Fibroblast of villous mesenchyme (primary cell): ENCODE measurements around the gene NR2F1. TPM values are rescaled to one million over a fixed set of nuclear protein-coding genes. Genes with fewer than 3 reads are reported as not detected.

ENCODE experiments used
- DNase-seq: peaks from one replicate; pipeline ENCODE4 v3.0.0-alpha.2; 2010; ENCODE audit warnings: low read depth
- H3K4me3 ChIP-seq: 2 replicates; pipeline ENCODE4 v1.5.1; 2011; ENCODE audit warnings: low read depth, mild to moderate bottlenecking, low read length
- CTCF ChIP-seq: IDR thresholded peaks from 2 replicates; pipeline ENCODE4 v1.5.1; 2012; ENCODE audit warnings: low read depth, mild to moderate bottlenecking, low read length; ENCODE audit not compliant: insufficient read depth
- total RNA-seq: library from RNA; depleted of rRNA; stranded (reverse); fragments of >200 nt; gene quantifications from 2 replicates; pipeline ENCODE4 v1.2.3, GENCODE V29; 2012

The NR2F1 gene
- total RNA-seq, 1 donor = 29.8 TPM

GRCh38 chr5:93602241-93603077, 19.4 kb downstream of the NR2F1 start:
- H3K4me3 ChIP-seq = peak overlapping the region; percentile 45
- peak; percentile 71 for DNase-seq
- TF ChIP-seq CTCF = no peak

- H3K4me3 ChIP-seq = peak overlapping the region; percentile 51
- DNase-seq = peak; percentile 20
- TF ChIP-seq CTCF = no peak
Measured at GRCh38 chr5:93603078-93603792, 20.2 kb downstream of the NR2F1 start.

GRCh38 chr5:93603793-93604643, 21.0 kb downstream of the NR2F1 start:
- peak; percentile 75 for DNase-seq
- peak; percentile 18 for TF ChIP-seq CTCF
- peak overlapping the region; percentile 51 for H3K4me3 ChIP-seq

- TF ChIP-seq CTCF = no peak
- peak overlapping the region; percentile 51 for H3K4me3 ChIP-seq
- no peak for DNase-seq
Measured at GRCh38 chr5:93604644-93605515, 21.9 kb downstream of the NR2F1 start.

GRCh38 chr5:93606382-93606752, 23.3 kb downstream of the NR2F1 start:
- no peak overlapping the region for H3K4me3 ChIP-seq
- no peak for TF ChIP-seq CTCF
- no peak for DNase-seq
